SK-N-SH (cell line): Measurements from ENCODE around the gene EFCAB13. TPM values are rescaled to one million over a fixed set of nuclear protein-coding genes. Genes with fewer than 3 reads are reported as not detected.
"Not testable (repeated sequence)": the region's sequence is repeated elsewhere in the genome, so short reads cannot be mapped to it uniquely, and the experiment has no call there.

Source experiments
- CTCF ChIA-PET: fragments of 300-600, 350-600 bp; formaldehyde crosslinking; extraction: SDS; loops from one replicate; lab custom pipeline; 2021; lab: Yijun Ruan, JAX
- POLR2A ChIA-PET: fragments of 350-600 bp; sonication (Branson Sonifier 250); formaldehyde crosslinking; extraction: SDS; loops from one replicate; lab custom pipeline; 2020; ENCODE audit warnings: antibody characterized with exemption, inconsistent platforms; lab: Yijun Ruan, JAX
- DNase-seq: peaks from one replicate; pipeline ENCODE4 v3.0.0; 2012
- H2AFZ ChIP-seq: fragments of 200-600 bp; sonication (generic); 2 replicates; pipeline ENCODE4 v1.8.1; 2016; ENCODE audit warnings: antibody characterized with exemption, mild to moderate bottlenecking, low read depth
- H3F3A ChIP-seq: fragments of 200-600 bp; sonication (generic); replicated peaks from 2 replicates; pipeline ENCODE3; 2016; ENCODE audit warnings: antibody characterized with exemption, mild to moderate bottlenecking; ENCODE audit not compliant: insufficient read depth
- H3K27ac ChIP-seq, 2 experiments: fragments of 200-500 bp in 1 of 2; fragments of 200-600 bp in 1 of 2; sonication (Bioruptor generic) in 1 of 2; sonication (generic), shearing (Covaris generic) in 1 of 2; 2 replicates each; pipeline versions ENCODE4 v1.5.1 to v1.6.1; 2014 to 2016; ENCODE audit warnings: low read depth in 2 of 2, inconsistent platforms in 1 of 2, low read length in 1 of 2, mild to moderate bottlenecking in 1 of 2, mixed read lengths in 1 of 2
- H3K27me3 ChIP-seq: fragments of 200-600 bp; sonication (generic), shearing (Covaris generic); 2 replicates; pipeline ENCODE4 v1.6.1; 2016; ENCODE audit warnings: mixed run types; ENCODE audit not compliant: insufficient read depth
- H3K36me3 ChIP-seq, 2 experiments: fragments of 200-500 bp in 1 of 2; fragments of 200-600 bp in 1 of 2; sonication (Bioruptor generic) in 1 of 2; sonication (generic) in 1 of 2; replicated peaks in 1 of 2; 2 replicates each; pipeline versions ENCODE3 to v1.5.1; 2014 to 2016; ENCODE audit warnings: low read length in 1 of 2, mild to moderate bottlenecking in 1 of 2; ENCODE audit not compliant: insufficient read depth in 2 of 2, control insufficient read depth in 1 of 2
- H3K4me1 ChIP-seq, 2 experiments: fragments of 200-500 bp in 1 of 2; fragments of 200-600 bp in 1 of 2; sonication (Bioruptor generic) in 1 of 2; sonication (generic), shearing (Covaris generic) in 1 of 2; 2 replicates each; pipeline versions ENCODE4 v1.5.1 to v1.6.1; 2014 to 2016; ENCODE audit warnings: low read depth in 1 of 2, low read length in 1 of 2, mixed run types in 1 of 2; ENCODE audit not compliant: insufficient read depth in 2 of 2, control insufficient read depth in 1 of 2
- H3K4me2 ChIP-seq: fragments of 200-600 bp; sonication (generic), shearing (Covaris generic); 2 replicates; pipeline ENCODE4 v1.6.1; 2017; ENCODE audit warnings: mixed run types
- H3K4me3 ChIP-seq, 2 experiments: fragments of 200-500 bp in 1 of 2; fragments of 200-600 bp in 1 of 2; sonication (Bioruptor generic) in 1 of 2; sonication (generic), shearing (Covaris generic) in 1 of 2; 2 replicates each; pipeline versions ENCODE4 v1.5.1 to v1.8.1; 2014 to 2016; ENCODE audit warnings: low read depth in 2 of 2, inconsistent platforms in 1 of 2, low read length in 1 of 2, mild to moderate bottlenecking in 1 of 2, mixed read lengths in 1 of 2, moderate library complexity in 1 of 2
- H3K79me2 ChIP-seq: fragments of 200-600 bp; sonication (generic); 2 replicates; pipeline ENCODE4 v1.8.1; 2017; ENCODE audit warnings: mild to moderate bottlenecking; ENCODE audit not compliant: insufficient read depth
- H3K9ac ChIP-seq: fragments of 200-600 bp; sonication (generic); 2 replicates; pipeline ENCODE4 v1.6.1; 2017; ENCODE audit warnings: mixed run types
- H3K9me2 ChIP-seq: fragments of 200-600 bp; sonication (generic); 2 replicates; pipeline ENCODE4 v1.6.1; 2017; ENCODE audit warnings: mixed run types
- H3K9me3 ChIP-seq: fragments of 200-600 bp; sonication (generic); 2 replicates; pipeline ENCODE4 v1.6.1; 2017; ENCODE audit warnings: mixed run types, mild to moderate bottlenecking, moderate library complexity
- H4K20me1 ChIP-seq: fragments of 200-600 bp; sonication (generic); 2 replicates; pipeline ENCODE4 v1.6.1; 2017; ENCODE audit warnings: mild to moderate bottlenecking, mixed run types; ENCODE audit not compliant: insufficient read depth
- CHD2 ChIP-seq: fragments of 150-350 bp; IDR thresholded peaks from 2 replicates; pipeline ENCODE4 v1.6.1; 2018; ENCODE audit warnings: low read length; ENCODE audit not compliant: partially characterized antibody
- ELF1 ChIP-seq: IDR thresholded peaks from 2 replicates; pipeline ENCODE4 v1.4.0; 2012
- FOSL2 ChIP-seq: IDR thresholded peaks from 2 replicates; pipeline ENCODE4 v1.4.0; 2012; ENCODE audit warnings: low read depth, mild to moderate bottlenecking, moderate library complexity, borderline replicate concordance
- FOXM1 ChIP-seq: IDR thresholded peaks from 2 replicates; pipeline ENCODE4 v1.4.0; 2012; ENCODE audit warnings: low read depth, mild to moderate bottlenecking
- IRF3 ChIP-seq: fragments of 150-350 bp; IDR thresholded peaks from 2 replicates; pipeline ENCODE4 v1.6.1; 2016; ENCODE audit warnings: mild to moderate bottlenecking, low read depth, low read length
- MXI1 ChIP-seq: IDR thresholded peaks from 2 replicates; pipeline ENCODE4 v1.6.1; 2012; ENCODE audit warnings: mild to moderate bottlenecking, low read depth, low read length, improper control_type of control experiment
- NFIC ChIP-seq: IDR thresholded peaks from 2 replicates; pipeline ENCODE4 v1.4.0; 2012; ENCODE audit warnings: borderline replicate concordance
- POLR2AphosphoS5 ChIP-seq: IDR thresholded peaks from 2 replicates; pipeline ENCODE4 v1.6.1; 2012; ENCODE audit warnings: low read depth, low read length
- REST ChIP-seq: IDR thresholded peaks from 2 replicates; pipeline ENCODE4 v1.6.1; 2012; ENCODE audit warnings: mild to moderate bottlenecking, low read depth, low read length, moderate library complexity
- RFX5 ChIP-seq: IDR thresholded peaks from 2 replicates; pipeline ENCODE4 v1.6.1; 2012; ENCODE audit warnings: mild to moderate bottlenecking, improper control_type of control experiment, low read length
- RXRA ChIP-seq: IDR thresholded peaks from 2 replicates; pipeline ENCODE4 v1.4.0; 2012; ENCODE audit warnings: low read depth, mild to moderate bottlenecking, borderline replicate concordance
- SIN3A ChIP-seq: IDR thresholded peaks from 2 replicates; pipeline ENCODE4 v1.6.1; 2012; ENCODE audit warnings: low read depth, mild to moderate bottlenecking, low read length, moderate library complexity, borderline replicate concordance
- SMC3 ChIP-seq: IDR thresholded peaks from 2 replicates; pipeline ENCODE4 v1.6.1; 2012; ENCODE audit warnings: low read depth, low read length, improper control_type of control experiment
- TCF12 ChIP-seq: IDR thresholded peaks from 2 replicates; pipeline ENCODE4 v1.4.0; 2012
- TEAD4 ChIP-seq: IDR thresholded peaks from 2 replicates; pipeline ENCODE4 v1.4.0; 2012; ENCODE audit warnings: mild to moderate bottlenecking, borderline replicate concordance; ENCODE audit not compliant: insufficient read depth
- USF1 ChIP-seq: IDR thresholded peaks from 2 replicates; pipeline ENCODE4 v1.4.0; 2012; ENCODE audit warnings: low read depth, borderline replicate concordance
- USF2 ChIP-seq: fragments of 150-350 bp; IDR thresholded peaks from 2 replicates; pipeline ENCODE4 v1.6.1; 2017; ENCODE audit warnings: antibody characterized with exemption, low read length, low read depth, borderline replicate concordance
- YY1 ChIP-seq: IDR thresholded peaks from 2 replicates; pipeline ENCODE4 v1.4.0; 2012; ENCODE audit warnings: low read depth, mild to moderate bottlenecking
- WGBS: methylation state at CpG from one replicate; pipeline ENCODE4 v1.1.6; 2017; ENCODE audit warnings: low lambda C conversion rate; 5-methylcytosine and 5-hydroxymethylcytosine counted together
- polyA plus RNA-seq, 3 experiments: library from polyadenylated mRNA; depleted of rRNA; stranded (reverse); fragments of >200 nt; gene quantifications; 2 replicates each; pipeline ENCODE4 v1.2.3, GENCODE V29; 2012

EFCAB13 gene
- polyA plus RNA-seq, 1 of the 3 experiments (the other 2 are of a cell fraction), result 0.16 TPM

- Histone ChIP-seq H3K9me2 (peaks cover 3% of the 10 kb centered on the region; the same call in 1 of the 2 replicates), H3K27me3 (no peaks in the 10 kb centered on the region), H3K9me3 (no peaks in the 10 kb centered on the region), H3K4me3 (no peak overlapping the region), H3K27ac (no peak overlapping the region), H3K4me2 (no peak overlapping the region), H3F3A (no peaks in the 10 kb centered on the region), H3K36me3 (peaks cover 0 to 2% of the 10 kb centered on the region in 2 experiments), H4K20me1 (no peaks in the 10 kb centered on the region), H3K79me2 (no peaks in the 10 kb centered on the region), H3K9ac (no peak overlapping the region), H2AFZ (no peak overlapping the region), H3K4me1 (peaks cover 0 to 7% of the 10 kb centered on the region in 2 experiments; a peak in 2 of 4 replicates)
- no peak for DNase-seq
- 60% methylated on average over 2 of the region's 2 CpGs for WGBS
- ChIA-PET POLR2A (no interaction called here), CTCF (no interaction called here)
- TF ChIP-seq TCF12 (no peak), REST (no peak), CHD2 (no peak), YY1 (no peak), USF1 (no peak), FOSL2 (no peak)
Observed at GRCh38 chr17:47427985-47428384, 104.2 kb downstream of the EFCAB13 start.

GRCh38 chr17:47432240-47432639 is 108.5 kb downstream of the EFCAB13 start:
- H3K9me2 ChIP-seq, H3K36me3 ChIP-seq, H3K27me3 ChIP-seq, H3K4me2 ChIP-seq, H3K9ac ChIP-seq, H3F3A ChIP-seq, POLR2A ChIA-PET, H3K4me1 ChIP-seq, H3K4me3 ChIP-seq, H4K20me1 ChIP-seq, H3K9me3 ChIP-seq, DNase-seq, H2AFZ ChIP-seq, H3K79me2 ChIP-seq, H3K27ac ChIP-seq: not testable (repeated sequence)
- 90% methylated on average over 9 of the region's 9 CpGs for WGBS
- CTCF ChIA-PET, result interaction anchor here (0.6 kb wide), 1 partner anchor 320 kb away, joined by 3 read pairs; no protein-coding TSS in a partner anchor

GRCh38 chr17:47465165-47465564 is 141.4 kb downstream of the EFCAB13 start:
- Histone ChIP-seq H3K27ac (no peak overlapping the region), H3K4me2 (no peak overlapping the region), H2AFZ (no peak overlapping the region), H3K9me3 (no peaks in the 10 kb centered on the region), H3K79me2 (no peaks in the 10 kb centered on the region), H3K4me1 (no peaks in the 10 kb centered on the region), H3F3A (peaks cover 5% of the 10 kb centered on the region), H3K4me3 (no peak overlapping the region), H4K20me1 (no peaks in the 10 kb centered on the region), H3K27me3 (no peaks in the 10 kb centered on the region), H3K9me2 (no peaks in the 10 kb centered on the region), H3K36me3 (peaks cover 0 to 8% of the 10 kb centered on the region in 2 experiments), H3K9ac (no peak overlapping the region)
- WGBS, result 93% methylated on average over 3 of the region's 3 CpGs
- no peak for DNase-seq
- CTCF ChIA-PET, result interaction anchor here (0.8 to 1.2 kb wide), 2 partner anchors 27 to 150 kb away, joined by 3 to 4 read pairs; no protein-coding TSS in a partner anchor
- POLR2A ChIA-PET, result no interaction called here
- no peak for TF ChIP-seq SMC3
- TF ChIP-seq RFX5, result no peak
- no peak for TF ChIP-seq POLR2AphosphoS5
- TF ChIP-seq MXI1, result no peak
- TF ChIP-seq NFIC, result no peak
- TF ChIP-seq ELF1, result no peak
- no peak for TF ChIP-seq SIN3A
- no peak for TF ChIP-seq FOXM1
- TF ChIP-seq RXRA, result no peak
- TF ChIP-seq IRF3, result no peak
- no peak for TF ChIP-seq TEAD4
- no peak for TF ChIP-seq USF2
